ENCODE measurements around the gene ERICH4. TPM values are rescaled to one million over a fixed set of nuclear protein-coding genes. Genes with fewer than 3 reads are reported as not detected.
"Not testable (repeated sequence)": the region's sequence is repeated elsewhere in the genome, so short reads cannot be mapped to it uniquely, and the experiment has no call there.

ERICH4 gene
- polyA plus RNA-seq, 1 donor = 69.2 TPM

DNA sequence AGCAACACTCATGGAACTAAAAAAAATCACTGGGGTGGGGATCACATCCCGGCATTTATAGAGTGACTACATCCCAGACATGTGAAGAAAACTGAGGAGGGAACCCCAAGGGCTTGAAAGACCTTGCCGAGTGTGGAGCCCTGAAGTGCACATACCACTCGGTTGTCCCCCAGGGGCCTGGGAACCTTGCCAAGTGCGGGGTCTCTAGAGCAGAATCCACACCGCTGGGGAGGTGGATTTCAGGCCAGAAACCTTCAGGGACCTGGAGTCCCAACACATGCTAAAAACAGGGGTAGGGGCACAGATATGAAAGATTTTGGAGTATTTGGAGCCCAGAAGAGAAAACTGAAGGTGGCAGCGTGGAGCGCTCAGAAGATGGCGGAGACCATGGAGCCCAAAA is 35.2 kb downstream of the ERICH4 start:
- Histone ChIP-seq H3K9me3 (ENCODE audit: control insufficient read depth, low read depth, low read length) (no peaks in the 10 kb centered on the region), H3K4me1 (ENCODE audit: control insufficient read depth, insufficient read depth, low read length) (no peaks in the 10 kb centered on the region), H3K27me3 (ENCODE audit: control insufficient read depth, insufficient read depth, low read length) (peaks cover 11% of the 10 kb centered on the region), H3K27ac (ENCODE audit: low read length) (no peak overlapping the region), H3K4me3 (ENCODE audit: low read length) (no peak overlapping the region), H3K36me3 (ENCODE audit: control insufficient read depth, insufficient read depth, low read length) (no peaks in the 10 kb centered on the region)
- DNase-seq = no peak
- WGBS (ENCODE audit: insufficient coverage, low lambda C conversion rate) = 92% methylated on average over 2 of the region's 8 CpGs

DNA sequence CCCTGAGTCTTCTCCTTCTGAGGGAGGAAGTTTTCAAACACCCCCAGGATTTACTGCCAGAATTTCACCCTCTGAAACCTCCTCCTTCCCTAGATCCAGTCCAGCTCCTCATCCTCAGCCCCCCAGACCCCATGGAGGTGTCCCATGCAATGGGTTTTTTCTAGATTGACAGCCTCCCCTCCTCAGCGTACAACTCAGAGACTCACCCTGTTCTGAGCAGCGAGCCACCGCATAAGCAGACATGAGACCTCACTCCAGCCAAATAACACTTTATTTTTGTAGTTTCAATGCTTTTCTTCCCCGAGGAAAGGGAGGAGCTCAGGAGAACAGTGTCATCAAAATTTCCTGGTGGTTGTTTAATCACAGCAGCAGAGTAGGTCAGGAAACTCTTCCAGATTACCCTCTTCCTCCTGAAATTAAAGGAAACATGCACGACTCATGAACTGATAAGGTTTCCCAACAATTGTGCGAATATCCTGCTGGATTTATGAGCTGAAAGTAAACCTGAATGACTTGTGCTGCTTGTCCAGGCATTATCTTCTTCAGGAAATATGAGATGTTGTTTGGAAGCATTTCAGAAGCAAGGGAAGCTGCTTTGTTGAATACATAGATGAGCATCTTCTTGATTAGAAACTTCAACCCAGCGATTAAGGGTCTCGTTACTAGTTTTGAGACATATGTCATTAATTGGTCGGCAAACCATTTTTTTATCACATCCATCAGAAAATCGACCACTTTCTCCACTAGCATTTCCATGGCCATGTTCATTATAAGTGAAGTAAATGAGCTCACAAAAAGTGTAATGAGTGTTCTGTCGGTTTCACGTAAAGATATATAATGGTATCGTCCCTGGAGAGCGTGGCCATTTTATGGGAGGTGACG is 36.2 kb downstream of the ERICH4 start:
- Histone ChIP-seq H3K4me1 (ENCODE audit: control insufficient read depth, insufficient read depth, low read length) (no peaks in the 10 kb centered on the region), H3K27me3 (ENCODE audit: control insufficient read depth, insufficient read depth, low read length) (peaks cover 13% of the 10 kb centered on the region), H3K27ac (ENCODE audit: low read length) (no peak overlapping the region), H3K36me3 (ENCODE audit: control insufficient read depth, insufficient read depth, low read length) (no peaks in the 10 kb centered on the region), H3K4me3 (ENCODE audit: low read length) (no peak overlapping the region), H3K9me3 (ENCODE audit: control insufficient read depth, low read depth, low read length) (no peaks in the 10 kb centered on the region)
- 92% methylated on average over 5 of the region's 15 CpGs for WGBS (ENCODE audit: insufficient coverage, low lambda C conversion rate)
- peak in 1 of 2 donors; percentile 8 for DNase-seq

DNA sequence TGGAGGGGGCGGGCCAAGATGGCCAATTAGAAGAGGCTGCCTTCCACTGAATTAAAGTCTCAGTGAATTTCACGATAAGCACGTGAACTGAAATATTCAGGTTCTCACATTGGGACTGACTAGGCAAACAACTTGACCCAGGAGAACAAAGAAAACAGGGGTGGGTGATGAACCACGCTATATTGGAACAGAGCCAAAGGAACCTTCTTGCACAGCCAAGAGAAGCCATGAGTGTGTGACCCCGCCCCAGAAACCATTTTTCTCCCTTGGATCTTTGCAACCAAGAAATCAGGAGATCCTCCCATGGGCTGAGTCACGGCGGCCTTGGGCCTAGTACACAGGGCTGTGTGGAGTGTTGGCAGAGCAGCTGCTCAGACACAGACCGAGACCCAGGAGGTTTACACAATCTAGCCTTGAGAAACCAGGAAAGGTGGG is 36.8 kb downstream of the ERICH4 start:
- Histone ChIP-seq H3K9me3 (ENCODE audit: control insufficient read depth, low read depth, low read length) (no peaks in the 10 kb centered on the region), H3K4me1 (ENCODE audit: control insufficient read depth, insufficient read depth, low read length) (no peaks in the 10 kb centered on the region), H3K27ac (ENCODE audit: low read length) (no peak overlapping the region), H3K27me3 (ENCODE audit: control insufficient read depth, insufficient read depth, low read length) (peaks cover 13% of the 10 kb centered on the region), H3K4me3 (ENCODE audit: low read length) (no peak overlapping the region), H3K36me3 (ENCODE audit: control insufficient read depth, insufficient read depth, low read length) (no peaks in the 10 kb centered on the region)
- DNase-seq = no peak
- no CpG with 5 or more reads among the region's 8 CpGs for WGBS (ENCODE audit: insufficient coverage, low lambda C conversion rate)

DNA sequence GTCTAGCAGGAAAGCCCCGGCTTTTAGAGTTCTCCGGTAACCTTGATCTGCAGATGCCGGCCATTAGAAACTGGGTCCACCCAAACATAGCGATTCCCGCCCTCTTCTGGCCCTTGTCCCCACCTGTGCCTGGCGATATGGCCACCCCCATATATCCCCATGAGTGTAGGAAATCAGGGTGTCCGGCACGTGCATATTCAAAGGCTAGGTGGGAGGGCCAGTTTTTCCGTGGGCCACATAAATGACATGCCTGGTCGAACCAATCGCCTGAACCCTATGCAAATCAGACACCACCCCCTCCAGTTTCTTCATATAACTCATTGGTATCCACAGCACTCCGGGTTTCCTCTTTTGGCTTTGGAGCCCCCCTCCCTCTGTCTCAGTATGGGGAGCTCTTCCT is 37.4 kb downstream of the ERICH4 start:
- no peaks in the 10 kb centered on the region for H3K9me3 ChIP-seq (ENCODE audit: control insufficient read depth, low read depth, low read length)
- no peak for DNase-seq
- no peaks in the 10 kb centered on the region for H3K36me3 ChIP-seq (ENCODE audit: control insufficient read depth, insufficient read depth, low read length)
- WGBS (ENCODE audit: insufficient coverage, low lambda C conversion rate) = no CpG with 5 or more reads among the region's 12 CpGs
- H3K27me3 ChIP-seq (ENCODE audit: control insufficient read depth, insufficient read depth, low read length) = peaks cover 13% of the 10 kb centered on the region
- H3K27ac ChIP-seq (ENCODE audit: low read length) = no peak overlapping the region
- no peak overlapping the region for H3K4me3 ChIP-seq (ENCODE audit: low read length)
- no peaks in the 10 kb centered on the region for H3K4me1 ChIP-seq (ENCODE audit: control insufficient read depth, insufficient read depth, low read length)

DNA sequence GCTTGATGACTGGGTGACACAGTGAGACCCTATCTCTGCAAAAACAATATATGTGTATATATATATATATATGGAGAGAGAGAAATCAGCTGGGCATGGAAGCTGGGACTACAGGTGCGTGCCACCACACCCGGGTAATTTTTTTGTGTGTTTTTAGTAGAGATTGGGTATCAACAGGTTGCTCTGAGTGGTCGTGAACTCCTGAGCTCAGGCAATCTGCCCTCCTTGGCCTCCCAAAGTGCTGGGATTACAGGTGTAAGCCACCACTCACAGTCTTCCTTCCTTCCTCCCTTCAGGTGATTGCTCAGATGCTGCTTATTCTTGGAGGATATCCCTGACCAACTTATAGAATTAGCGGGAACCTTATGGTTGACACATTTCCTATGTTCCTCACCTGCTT is 41.9 kb downstream of the ERICH4 start:
- H3K36me3 ChIP-seq (ENCODE audit: control insufficient read depth, insufficient read depth, low read length) = no peaks in the 10 kb centered on the region
- H3K4me3 ChIP-seq (ENCODE audit: low read length) = no peak overlapping the region
- no peaks in the 10 kb centered on the region for H3K4me1 ChIP-seq (ENCODE audit: control insufficient read depth, insufficient read depth, low read length)
- WGBS (ENCODE audit: insufficient coverage, low lambda C conversion rate) = no CpG with 5 or more reads among the region's 4 CpGs
- DNase-seq = no peak
- peaks cover 5% of the 10 kb centered on the region for H3K27me3 ChIP-seq (ENCODE audit: control insufficient read depth, insufficient read depth, low read length)
- H3K9me3 ChIP-seq (ENCODE audit: control insufficient read depth, low read depth, low read length) = no peaks in the 10 kb centered on the region
- no peak overlapping the region for H3K27ac ChIP-seq (ENCODE audit: low read length)

DNA sequence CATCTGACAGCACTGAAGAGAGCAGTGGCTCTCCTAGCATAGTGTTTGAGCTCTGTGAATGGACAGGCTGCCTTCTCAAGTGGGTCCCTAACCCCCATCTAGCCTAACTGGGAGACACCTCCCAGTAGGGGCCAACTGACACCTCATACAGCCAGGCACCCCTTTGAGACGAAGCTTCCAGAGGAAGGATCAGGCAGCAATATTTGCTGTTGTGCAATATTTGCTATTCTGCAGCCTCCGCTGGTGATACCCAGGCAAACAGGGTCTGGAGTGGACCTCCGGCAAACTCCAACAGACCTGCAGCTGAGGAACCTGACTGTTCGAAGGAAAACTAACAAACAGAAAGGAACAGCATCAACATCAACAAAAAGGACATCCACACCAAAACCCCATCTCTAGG is 44.0 kb downstream of the ERICH4 start:
- not testable (repeated sequence) for H3K4me1 ChIP-seq (ENCODE audit: control insufficient read depth, insufficient read depth, low read length); H3K27me3 ChIP-seq (ENCODE audit: control insufficient read depth, insufficient read depth, low read length); H3K9me3 ChIP-seq (ENCODE audit: control insufficient read depth, low read depth, low read length); H3K27ac ChIP-seq (ENCODE audit: low read length); DNase-seq; H3K36me3 ChIP-seq (ENCODE audit: control insufficient read depth, insufficient read depth, low read length); H3K4me3 ChIP-seq (ENCODE audit: low read length)
- WGBS (ENCODE audit: insufficient coverage, low lambda C conversion rate) = no CpG with 5 or more reads among the region's 4 CpGs

DNA sequence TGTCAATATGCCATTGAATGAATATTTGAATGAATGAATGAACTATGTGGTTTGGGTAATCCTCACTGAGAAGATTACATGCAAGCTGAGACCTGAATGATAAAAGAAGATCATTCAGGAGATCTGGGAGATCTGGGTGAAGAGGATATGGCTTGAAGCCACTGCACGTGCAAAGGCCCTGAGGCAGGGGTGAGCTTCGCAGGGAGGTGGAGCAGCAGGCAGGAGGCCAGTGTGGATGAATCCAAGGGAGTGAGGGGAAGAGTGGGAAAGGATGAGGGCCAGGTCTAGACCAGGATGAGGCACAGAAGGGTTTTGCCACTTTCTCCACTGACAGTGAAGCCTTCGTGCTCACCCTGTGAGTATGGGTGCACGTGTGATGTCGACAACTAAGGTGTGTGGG is 49.9 kb downstream of the ERICH4 start:
- Histone ChIP-seq H3K4me3 (ENCODE audit: low read length) (no peak overlapping the region), H3K27me3 (ENCODE audit: control insufficient read depth, insufficient read depth, low read length) (no peaks in the 10 kb centered on the region), H3K27ac (ENCODE audit: low read length) (no peak overlapping the region), H3K9me3 (ENCODE audit: control insufficient read depth, low read depth, low read length) (no peaks in the 10 kb centered on the region), H3K4me1 (ENCODE audit: control insufficient read depth, insufficient read depth, low read length) (no peaks in the 10 kb centered on the region), H3K36me3 (ENCODE audit: control insufficient read depth, insufficient read depth, low read length) (no peaks in the 10 kb centered on the region)
- no peak for DNase-seq
- 100% methylated on average over 1 of the region's 5 CpGs for WGBS (ENCODE audit: insufficient coverage, low lambda C conversion rate)

Other genes starting within 250 kb of the ERICH4 start
- gene CYP2S1, start 249.9 kb upstream of the ERICH4 start, polyA plus RNA-seq = 68.1 TPM
- 16.0 TPM for gene AXL, start 223.9 kb upstream of the ERICH4 start, polyA plus RNA-seq
- 142 TPM for gene HNRNPUL1, start 178.8 kb upstream of the ERICH4 start, polyA plus RNA-seq
- 24.9 TPM for gene CCDC97, start 133.0 kb upstream of the ERICH4 start, polyA plus RNA-seq
- 13.9 TPM for gene TGFB1, start 89.2 kb upstream of the ERICH4 start, polyA plus RNA-seq
- 5.1 TPM for gene B9D2, start 79.0 kb upstream of the ERICH4 start, polyA plus RNA-seq
- gene TMEM91, start 66.6 kb upstream of the ERICH4 start, polyA plus RNA-seq = 13.8 TPM
- 16.5 TPM for gene EXOSC5, start 45.8 kb upstream of the ERICH4 start, polyA plus RNA-seq
- gene BCKDHA, start 45.3 kb upstream of the ERICH4 start, polyA plus RNA-seq = 16.3 TPM
- 29.7 TPM for gene B3GNT8, start 15.8 kb upstream of the ERICH4 start, polyA plus RNA-seq
- gene DMAC2, start 3.2 kb upstream of the ERICH4 start, polyA plus RNA-seq = 79.4 TPM
- gene CEACAM21, start 133.0 kb downstream of the ERICH4 start, polyA plus RNA-seq = 1.5 TPM
- gene CEACAM4, start 183.9 kb downstream of the ERICH4 start, polyA plus RNA-seq = 0.16 TPM
- 0.09 TPM for gene CEACAM7, start 245.1 kb downstream of the ERICH4 start, polyA plus RNA-seq